GM18502 (cell line): Measurements from ENCODE around the gene CRADD.

ENCODE experiments used
- ATAC-seq: cut with Tn5 transposase; IDR thresholded peaks from one replicate; pipeline ENCODE4 v1.9.1; 2021; ENCODE audit warnings: mild to moderate bottlenecking; ENCODE audit not compliant: unreplicated experiment, poor library complexity

The CRADD gene

GRCh38 chr12:93729934-93730333 lies 52.8 kb downstream of the CRADD start:
- no peak for ATAC-seq

DNA sequence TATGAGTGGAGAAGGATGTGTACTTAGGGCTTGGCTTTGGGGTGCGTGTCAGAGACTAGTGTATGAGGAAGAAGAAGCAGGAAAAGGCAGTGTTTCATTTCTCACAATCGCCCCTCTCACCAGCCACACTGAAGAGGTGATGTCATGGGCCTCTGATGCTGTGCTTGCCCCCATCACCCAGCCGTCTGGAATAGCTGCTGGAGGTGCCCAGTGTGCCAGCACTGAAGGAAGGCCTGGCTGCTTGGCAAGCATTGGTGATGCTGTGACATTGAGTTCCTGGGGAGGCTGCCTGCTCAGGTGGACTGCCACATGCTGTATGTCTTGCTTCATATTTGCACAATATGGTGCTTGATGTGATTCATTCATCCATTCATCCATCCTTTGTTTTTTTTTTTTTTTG lies 56.2 kb downstream of the CRADD start:
- ATAC-seq, result no peak

GRCh38 chr12:93733928-93734327 lies 56.8 kb downstream of the CRADD start:
- ATAC-seq, result no peak

- no peak for ATAC-seq
Observed at GRCh38 chr12:93734784-93735183, 57.6 kb downstream of the CRADD start.

GRCh38 chr12:93736640-93737178 lies 59.5 kb downstream of the CRADD start:
- ATAC-seq, result no peak

GRCh38 chr12:93737457-93738198 lies 60.5 kb downstream of the CRADD start:
- ATAC-seq, result no peak

DNA sequence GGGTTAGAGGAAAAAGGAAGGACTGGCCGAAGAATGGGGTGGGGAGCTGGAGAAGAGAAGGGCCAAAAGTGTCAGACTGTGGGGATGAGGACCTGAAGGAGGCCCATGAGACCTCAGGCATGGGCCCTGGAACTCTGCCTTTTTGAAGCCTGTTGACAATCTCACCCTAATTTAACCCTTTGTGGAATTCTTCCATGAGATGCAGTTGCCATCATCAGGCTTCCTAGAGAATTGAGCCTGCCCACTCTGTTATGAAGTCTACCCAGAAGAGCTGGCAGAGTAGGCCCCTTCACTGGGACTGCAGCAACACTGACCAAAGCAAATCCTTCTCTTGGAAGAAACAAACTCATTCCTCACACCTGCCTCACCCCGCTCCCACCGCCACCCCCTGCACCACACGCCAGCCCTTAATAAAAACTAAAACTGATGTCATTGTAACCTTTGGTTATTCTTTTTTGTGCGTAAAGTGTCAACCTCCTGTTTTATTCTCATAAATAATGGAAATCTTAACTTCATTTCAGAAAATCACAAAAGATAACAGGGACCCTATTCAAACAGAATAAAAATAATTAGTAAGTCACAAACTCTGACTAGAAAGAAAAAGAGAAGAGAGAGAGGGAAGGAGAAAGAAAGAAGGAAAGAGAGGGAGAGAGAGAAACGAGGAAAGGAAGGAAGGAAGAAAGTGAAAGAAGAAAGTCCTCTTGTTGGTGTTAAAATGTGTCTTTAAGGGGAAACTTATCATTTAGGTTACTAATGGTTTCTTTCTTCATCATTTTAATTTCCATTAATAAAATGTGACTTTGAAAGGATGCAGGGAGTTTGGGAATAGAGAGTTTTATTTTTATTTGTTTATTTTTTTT lies 61.3 kb downstream of the CRADD start:
- no peak for ATAC-seq

DNA sequence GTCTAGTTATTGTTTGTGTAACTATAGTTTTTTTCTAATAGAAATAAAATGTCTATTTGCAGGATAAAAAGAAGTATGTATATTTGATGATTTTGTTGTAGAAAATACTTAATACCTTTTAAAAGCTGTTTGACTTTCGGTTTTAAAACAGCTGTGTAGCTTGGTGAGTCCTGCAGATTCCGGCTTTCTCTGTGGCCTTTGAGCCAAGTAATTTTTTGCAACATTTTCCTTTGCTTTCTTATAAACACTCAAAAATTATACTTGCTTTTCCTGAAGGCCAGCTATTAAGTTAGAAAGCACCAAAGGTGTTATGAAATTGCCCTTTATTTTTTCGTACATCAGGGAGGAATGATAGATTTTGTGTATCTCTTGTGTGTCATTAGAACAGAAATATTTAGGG lies 63.6 kb downstream of the CRADD start:
- ATAC-seq, result no peak

- peak; percentile 41 for ATAC-seq
Observed at GRCh38 chr12:93741659-93742109, 64.5 kb downstream of the CRADD start.

DNA sequence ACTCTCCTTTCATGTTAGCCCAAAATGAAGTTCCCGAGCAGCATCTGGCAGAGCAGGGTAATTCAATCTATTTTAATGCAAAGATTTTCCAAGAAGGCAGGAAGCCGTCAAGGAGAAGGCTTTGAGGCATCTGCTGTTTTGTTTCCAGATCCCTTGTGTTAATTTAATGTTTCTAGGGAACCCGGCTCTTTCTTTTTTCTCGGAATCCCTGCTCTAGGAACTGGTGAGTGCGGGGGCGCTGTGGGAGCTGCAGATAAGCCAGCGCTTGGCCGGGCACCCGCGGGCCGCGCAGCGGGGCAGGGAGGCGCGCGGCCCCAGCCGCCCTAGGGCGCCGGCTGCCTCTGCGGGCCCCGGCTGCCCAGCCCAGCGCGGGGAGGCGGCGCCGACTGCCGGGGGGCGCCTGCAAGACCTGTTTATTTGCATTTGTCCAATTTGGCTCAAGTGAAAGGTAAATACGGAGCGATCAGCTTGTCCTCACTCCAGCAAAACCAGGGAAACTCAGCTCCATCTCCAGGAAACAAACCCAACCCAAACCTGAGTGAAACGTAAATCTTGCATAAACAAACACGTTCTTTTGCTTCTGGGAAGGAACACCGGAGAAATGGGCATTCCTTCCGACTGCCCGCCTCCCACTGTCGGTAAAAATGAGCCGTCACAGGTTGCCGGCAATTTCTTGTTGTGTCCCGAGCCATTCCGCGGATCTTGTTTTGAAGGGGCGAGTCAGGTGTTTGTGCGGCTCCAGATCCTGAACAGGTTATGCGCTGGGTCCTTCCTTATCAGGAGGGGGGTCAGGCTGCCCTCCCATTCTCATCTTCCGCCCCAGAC lies 65.1 kb downstream of the CRADD start:
- ATAC-seq, result peak; percentile 90

- no peak for ATAC-seq
Observed at GRCh38 chr12:93743229-93743998, 66.2 kb downstream of the CRADD start.

DNA sequence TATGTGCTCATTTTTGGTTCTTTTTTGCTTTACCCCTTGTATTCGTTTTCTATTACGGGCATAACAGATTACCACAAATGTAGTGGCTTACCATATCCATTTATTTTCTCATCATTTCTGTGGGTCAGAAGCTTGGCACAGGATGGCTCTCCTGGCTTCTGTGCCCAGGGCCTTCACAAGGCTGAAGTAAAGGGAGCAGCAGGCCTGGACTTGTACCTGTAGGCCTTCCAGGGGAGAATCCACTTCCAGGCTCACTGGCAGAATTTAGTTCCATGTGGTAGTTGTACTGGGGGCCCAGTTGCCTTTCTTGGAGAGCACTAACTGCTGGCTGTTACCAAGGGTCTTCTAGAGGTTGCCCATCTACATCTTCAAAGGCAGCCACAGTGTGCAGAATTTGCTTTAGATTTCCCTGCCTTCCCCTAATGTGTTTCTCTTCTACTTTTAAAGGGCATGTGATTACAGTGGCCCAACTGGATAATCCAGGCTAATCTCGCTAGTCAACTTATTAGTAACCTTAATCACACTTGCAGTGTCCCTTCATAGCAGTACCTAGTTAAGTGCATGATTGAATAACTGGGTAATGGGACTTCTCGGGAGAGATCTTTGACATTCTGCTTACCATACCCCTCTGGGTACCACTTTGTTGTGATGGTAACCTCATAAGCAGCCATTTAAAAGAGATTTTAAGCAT lies 67.0 kb downstream of the CRADD start:
- no peak for ATAC-seq

- no peak for ATAC-seq
Observed at GRCh38 chr12:93745286-93745685, 68.1 kb downstream of the CRADD start.

DNA sequence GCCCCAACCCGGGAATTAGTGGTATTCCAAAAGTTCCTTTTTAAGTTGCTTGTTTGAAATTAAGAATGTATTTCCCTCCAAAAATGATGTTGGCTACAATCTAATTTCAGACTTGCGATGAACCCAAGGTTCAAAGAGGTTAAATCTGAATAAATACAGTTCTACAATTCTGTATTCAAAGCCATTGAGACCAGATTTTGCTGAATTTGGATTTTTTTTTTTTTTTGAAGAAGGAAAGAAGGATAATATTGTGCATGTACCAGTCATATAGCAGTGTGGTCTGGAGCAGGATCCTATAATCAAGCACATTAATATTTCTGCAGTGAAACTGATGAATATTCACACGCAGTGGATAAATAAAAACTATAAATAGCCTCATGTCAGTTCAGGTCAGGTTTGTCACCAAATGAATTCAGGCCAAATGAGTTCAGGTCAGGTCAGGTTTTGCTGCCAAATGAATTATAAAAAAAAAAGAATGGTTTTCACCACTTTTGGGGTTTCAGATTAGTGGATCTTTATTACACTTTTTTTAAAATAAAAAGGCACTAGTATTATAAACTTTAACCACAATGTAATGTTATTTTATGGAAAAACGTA lies 69.5 kb downstream of the CRADD start:
- no peak for ATAC-seq

- ATAC-seq, result no peak
Observed at GRCh38 chr12:93748672-93749383, 71.7 kb downstream of the CRADD start.

DNA sequence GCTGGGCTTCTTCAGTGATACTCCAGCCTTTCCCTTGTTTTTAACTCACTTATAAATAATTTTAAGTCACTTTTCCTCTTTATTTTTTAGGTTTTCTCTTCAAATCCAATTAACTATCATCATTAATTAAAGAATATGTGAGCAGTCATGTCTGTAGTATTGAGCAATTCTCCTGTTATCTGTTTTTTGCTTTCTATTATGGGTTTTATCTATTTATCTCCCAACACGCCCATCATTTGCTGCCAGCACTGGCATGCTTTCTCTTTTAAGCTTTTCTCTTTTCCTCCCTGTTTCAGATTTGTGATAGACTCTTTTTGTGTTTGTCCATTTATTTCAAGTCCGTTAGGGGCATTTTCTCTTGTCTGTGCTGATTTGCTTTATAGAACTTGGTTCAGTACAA lies 72.3 kb downstream of the CRADD start:
- no peak for ATAC-seq

DNA sequence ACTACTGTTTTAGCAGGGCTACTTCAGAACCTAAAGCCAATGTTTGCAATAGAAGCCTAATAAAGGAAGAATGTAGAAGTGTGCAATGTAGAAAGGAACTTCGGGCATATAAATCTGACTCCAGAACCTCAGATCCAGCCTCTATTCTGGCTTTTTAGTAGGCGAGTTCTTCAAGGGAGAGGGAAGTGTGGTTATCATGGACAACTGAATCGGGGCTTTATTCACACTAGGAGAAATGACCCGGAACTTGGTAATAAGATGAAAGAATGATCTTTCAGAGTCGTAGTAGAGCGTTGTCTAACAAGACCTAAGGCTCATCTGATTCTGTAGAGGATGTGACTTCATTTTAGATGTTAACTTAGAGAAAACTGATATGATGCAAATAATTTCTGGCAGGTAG lies 72.9 kb downstream of the CRADD start:
- no peak for ATAC-seq
